Fibroblast of lung (primary cell): ENCODE results near the gene SGK1. TPM values are rescaled to one million over a fixed set of nuclear protein-coding genes. Genes with fewer than 3 reads are reported as not detected.
"Not testable (repeated sequence)": the region's sequence is repeated elsewhere in the genome, so short reads cannot be mapped to it uniquely, and the experiment has no call there.

Experiments used
- DNase-seq, 2 donors: peaks; one replicate each; pipeline versions ENCODE4 v3.0.0 to v3.0.0-alpha.2; 2010; ENCODE audit warnings: low read depth in 2 of 2
- H2AFZ ChIP-seq: 2 replicates; pipeline ENCODE4 v1.5.1; 2012; ENCODE audit warnings: low read length, control low read depth, inconsistent platforms
- H3K27ac ChIP-seq: 2 replicates; pipeline ENCODE4 v1.5.1; 2011; ENCODE audit warnings: low read length, control low read depth; ENCODE audit not compliant: insufficient read depth
- H3K27me3 ChIP-seq: 2 replicates; pipeline ENCODE4 v1.5.1; 2011; ENCODE audit warnings: mild to moderate bottlenecking, low read length; ENCODE audit not compliant: control insufficient read depth, insufficient read depth
- H3K36me3 ChIP-seq: 2 replicates; pipeline ENCODE4 v1.5.1; 2011; ENCODE audit warnings: low read length; ENCODE audit not compliant: control insufficient read depth, insufficient read depth
- H3K4me1 ChIP-seq: 2 replicates; pipeline ENCODE4 v1.5.1; 2011; ENCODE audit warnings: low read length; ENCODE audit not compliant: control insufficient read depth, insufficient read depth; ENCODE audit errors: extremely low read depth
- H3K4me2 ChIP-seq: 2 replicates; pipeline ENCODE4 v1.5.1; 2011; ENCODE audit warnings: low read length, control low read depth; ENCODE audit not compliant: insufficient read depth; ENCODE audit errors: extremely low read depth
- H3K4me3 ChIP-seq, 4 experiments: fragments of 200-600 bp in 1 of 4; sonication (generic) in 1 of 4; replicated peaks in 1 of 4; 2 replicates each; pipeline ENCODE4 v1.5.1; 2011 to 2016; ENCODE audit warnings: low read length in 4 of 4, low read depth in 3 of 4, mild to moderate bottlenecking in 3 of 4, control low read depth in 2 of 4, inconsistent platforms in 1 of 4, mixed read lengths in 1 of 4; ENCODE audit not compliant: insufficient read depth in 1 of 4; ENCODE audit errors: control extremely low read depth in 1 of 4
- H3K79me2 ChIP-seq: 2 replicates; pipeline ENCODE4 v1.5.1; 2012; ENCODE audit warnings: mild to moderate bottlenecking, low read length, inconsistent platforms; ENCODE audit not compliant: control insufficient read depth, insufficient read depth
- H3K9ac ChIP-seq: 2 replicates; pipeline ENCODE4 v1.5.1; 2011; ENCODE audit warnings: mild to moderate bottlenecking, low read length, control low read depth; ENCODE audit not compliant: insufficient read depth
- H3K9me3 ChIP-seq: 2 replicates; pipeline ENCODE4 v1.5.1; 2012; ENCODE audit warnings: low read depth, low read length; ENCODE audit not compliant: control insufficient read depth, insufficient read depth
- H4K20me1 ChIP-seq: 2 replicates; pipeline ENCODE4 v1.5.1; 2011; ENCODE audit warnings: low read length; ENCODE audit not compliant: control insufficient read depth, insufficient read depth; ENCODE audit errors: extremely low read depth
- EZH2 ChIP-seq: IDR thresholded peaks from 2 replicates; pipeline ENCODE4 v1.5.1; 2012; ENCODE audit warnings: low read length, control low read depth, mild to moderate bottlenecking; ENCODE audit errors: missing control alignments
- polyA plus RNA-seq, 2 donors: library from polyadenylated mRNA; depleted of rRNA in 1 of 2; stranded (reverse) in 1 of 2; unstranded in 1 of 2; fragments of >200 nt; gene quantifications; 2 replicates each; pipeline ENCODE4 v1.2.1, GENCODE V29; 2011 to 2012; ENCODE audit warnings: missing spikeins in 1 of 2
- total RNA-seq: library from RNA; depleted of rRNA; stranded (reverse); fragments of >200 nt; gene quantifications from 2 replicates; pipeline ENCODE4 v1.2.1, GENCODE V29; 2014
- TF ChIP-seq, protein P1 (sequence below), 2 donors: IDR thresholded peaks in 1 of 2; conservative IDR thresholded peaks in 1 of 2; 1 replicate in 1 of 2; 2 replicates in 1 of 2; pipeline ENCODE4 v1.5.1; 2011 to 2012; ENCODE audit warnings: low read length in 2 of 2, control low read depth in 1 of 2, inconsistent platforms in 1 of 2, low read depth in 1 of 2, mild to moderate bottlenecking in 1 of 2

SGK1 gene
- total and polyA plus RNA-seq, 2 donors (not counting 1 experiment from before 2014, with no cell fraction given), result 132 to 154 TPM

DNA sequence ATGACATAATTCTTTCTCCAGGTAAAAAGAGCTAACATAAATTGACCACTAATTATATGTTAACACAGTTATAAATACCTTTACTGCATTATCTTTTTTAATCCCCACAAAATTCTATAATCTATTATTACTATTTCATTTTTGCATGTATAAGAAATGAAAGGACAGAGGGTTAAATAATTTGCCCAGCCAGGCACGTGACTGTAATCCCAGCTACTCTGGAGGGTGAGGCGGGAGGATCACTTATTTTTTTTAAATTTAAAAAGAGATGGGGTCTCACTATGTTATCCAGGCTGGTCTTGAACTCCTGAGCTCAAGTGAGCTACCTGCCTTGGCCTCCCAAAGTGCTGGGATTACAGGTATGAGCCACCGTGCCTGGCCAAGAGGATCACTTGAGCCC, 121.9 kb downstream of the SGK1 start:
- Histone ChIP-seq H3K27me3 (no peaks in the 10 kb centered on the region), H3K4me2 (no peak overlapping the region), H2AFZ (no peak overlapping the region), H3K36me3 (no peaks in the 10 kb centered on the region), H3K4me3 (no peak overlapping the region), H4K20me1 (no peaks in the 10 kb centered on the region), H3K79me2 (no peaks in the 10 kb centered on the region), H3K4me1 (no peaks in the 10 kb centered on the region), H3K9ac (no peak overlapping the region), H3K9me3 (no peaks in the 10 kb centered on the region), H3K27ac (no peak overlapping the region)
- DNase-seq, result no peak
- TF ChIP-seq EZH2, result no peak
- TF ChIP-seq, protein P1, sequence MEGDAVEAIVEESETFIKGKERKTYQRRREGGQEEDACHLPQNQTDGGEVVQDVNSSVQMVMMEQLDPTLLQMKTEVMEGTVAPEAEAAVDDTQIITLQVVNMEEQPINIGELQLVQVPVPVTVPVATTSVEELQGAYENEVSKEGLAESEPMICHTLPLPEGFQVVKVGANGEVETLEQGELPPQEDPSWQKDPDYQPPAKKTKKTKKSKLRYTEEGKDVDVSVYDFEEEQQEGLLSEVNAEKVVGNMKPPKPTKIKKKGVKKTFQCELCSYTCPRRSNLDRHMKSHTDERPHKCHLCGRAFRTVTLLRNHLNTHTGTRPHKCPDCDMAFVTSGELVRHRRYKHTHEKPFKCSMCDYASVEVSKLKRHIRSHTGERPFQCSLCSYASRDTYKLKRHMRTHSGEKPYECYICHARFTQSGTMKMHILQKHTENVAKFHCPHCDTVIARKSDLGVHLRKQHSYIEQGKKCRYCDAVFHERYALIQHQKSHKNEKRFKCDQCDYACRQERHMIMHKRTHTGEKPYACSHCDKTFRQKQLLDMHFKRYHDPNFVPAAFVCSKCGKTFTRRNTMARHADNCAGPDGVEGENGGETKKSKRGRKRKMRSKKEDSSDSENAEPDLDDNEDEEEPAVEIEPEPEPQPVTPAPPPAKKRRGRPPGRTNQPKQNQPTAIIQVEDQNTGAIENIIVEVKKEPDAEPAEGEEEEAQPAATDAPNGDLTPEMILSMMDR (conservative IDR thresholded peaks at IDR 0.05 in 1 of 2, IDR thresholded peaks at IDR 0.05 in 1 of 2; ENCODE audit: low read depth in 1 of 2, low read length in 2 of 2), result no peak

DNA sequence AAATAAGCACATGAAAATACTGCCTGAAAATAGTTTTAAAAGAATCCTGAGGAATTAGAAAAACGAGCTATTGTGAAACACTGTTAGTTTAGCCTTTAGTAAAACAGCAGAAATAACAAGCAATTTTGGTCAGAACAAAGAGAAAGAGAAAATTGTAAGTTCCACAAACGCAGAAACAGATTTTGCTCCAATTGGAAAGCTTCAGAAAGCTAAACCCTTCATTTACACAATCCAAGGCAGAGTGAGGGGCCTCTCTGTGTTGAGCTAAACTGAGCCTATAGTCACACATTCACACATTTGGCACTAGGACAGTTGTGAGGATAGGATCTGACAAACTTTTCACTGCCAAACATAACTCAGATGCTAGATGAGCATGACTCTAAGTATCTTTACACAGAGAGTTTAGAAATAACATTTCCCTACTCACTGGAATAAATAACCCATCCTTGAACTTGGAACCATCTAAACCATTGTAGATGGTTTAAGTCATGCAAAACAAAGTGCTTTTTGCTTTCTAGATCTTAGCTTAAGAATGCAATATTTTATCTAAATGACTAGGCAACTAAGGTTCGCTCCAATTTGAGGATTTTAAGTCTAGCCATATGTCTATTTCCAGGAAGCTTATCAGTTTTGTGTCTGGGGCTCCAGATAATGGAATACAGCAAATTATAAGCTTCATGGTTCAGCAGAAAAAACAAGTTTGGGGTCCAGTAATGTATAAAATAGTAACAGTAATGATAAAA, 122.6 kb downstream of the SGK1 start:
- no peaks in the 10 kb centered on the region for H3K27me3 ChIP-seq
- no peaks in the 10 kb centered on the region for H4K20me1 ChIP-seq
- no peak for TF ChIP-seq EZH2
- TF ChIP-seq, protein P1 (conservative IDR thresholded peaks at IDR 0.05 in 1 of 2, IDR thresholded peaks at IDR 0.05 in 1 of 2; ENCODE audit: low read depth in 1 of 2, low read length in 2 of 2), result no peak
- H3K36me3 ChIP-seq, result no peaks in the 10 kb centered on the region
- H3K4me3 ChIP-seq, result no peak overlapping the region
- no peak overlapping the region for H3K27ac ChIP-seq
- peak; percentile 46 to 69 for DNase-seq
- H2AFZ ChIP-seq, result peak overlapping the region; percentile 47
- H3K9me3 ChIP-seq, result no peaks in the 10 kb centered on the region
- no peaks in the 10 kb centered on the region for H3K79me2 ChIP-seq
- H3K9ac ChIP-seq, result no peak overlapping the region
- H3K4me2 ChIP-seq, result no peak overlapping the region
- no peaks in the 10 kb centered on the region for H3K4me1 ChIP-seq

DNA sequence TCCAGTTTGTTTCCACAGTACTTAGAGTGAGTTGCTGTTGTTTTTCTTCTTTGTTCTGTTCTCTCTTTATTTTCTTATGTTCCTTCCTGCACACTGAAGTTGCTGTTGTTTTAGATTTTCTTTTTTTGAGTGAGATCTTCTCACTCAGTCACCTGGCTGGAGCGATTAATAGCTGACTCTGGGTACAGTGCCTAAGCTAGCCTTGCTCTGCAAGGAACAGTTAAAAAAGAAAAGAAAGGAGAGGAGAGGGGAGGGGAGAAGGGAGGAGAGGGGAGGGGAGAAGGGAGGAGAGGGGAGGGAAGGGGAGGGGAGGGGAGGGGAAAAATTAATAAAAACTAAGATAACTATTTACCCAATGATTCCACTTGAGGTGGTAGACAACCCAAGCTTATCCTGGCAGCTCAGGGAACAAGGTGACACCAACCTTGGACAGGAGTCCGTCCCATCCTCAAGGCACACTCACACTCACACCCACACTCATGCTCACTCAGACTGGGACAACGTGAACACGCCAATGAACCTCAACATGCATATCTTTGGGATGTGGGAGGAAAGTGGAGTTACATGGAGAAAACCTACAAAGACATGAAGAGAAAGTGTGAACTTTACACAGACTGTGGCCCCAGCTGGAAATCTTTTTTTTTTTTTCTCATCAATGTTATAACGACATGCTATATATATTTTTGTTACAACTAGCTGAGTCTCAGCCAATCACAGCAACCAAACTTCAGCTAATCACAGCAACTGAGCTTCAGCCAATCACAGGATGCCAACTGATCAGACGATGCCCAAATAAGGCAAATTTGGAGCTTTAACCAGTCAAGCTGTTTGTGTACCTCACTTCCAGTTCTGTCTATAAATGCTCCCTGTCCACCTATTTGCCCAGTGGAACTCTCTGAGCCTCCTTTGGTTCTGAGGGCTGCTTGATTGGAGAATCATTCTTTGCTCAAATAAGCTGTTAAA, 124.1 kb downstream of the SGK1 start:
- Histone ChIP-seq H3K79me2 (no peaks in the 10 kb centered on the region), H3K36me3 (no peaks in the 10 kb centered on the region), H3K9ac (no peak overlapping the region), H3K4me1 (no peaks in the 10 kb centered on the region), H3K9me3 (no peaks in the 10 kb centered on the region), H3K4me2 (no peak overlapping the region), H3K27me3 (no peaks in the 10 kb centered on the region), H3K4me3 (no peak overlapping the region), H2AFZ (no peak overlapping the region), H4K20me1 (no peaks in the 10 kb centered on the region), H3K27ac (no peak overlapping the region)
- TF ChIP-seq EZH2, result no peak
- TF ChIP-seq, protein P1 (conservative IDR thresholded peaks at IDR 0.05 in 1 of 2, IDR thresholded peaks at IDR 0.05 in 1 of 2; ENCODE audit: low read depth in 1 of 2, low read length in 2 of 2), result no peak
- no peak for DNase-seq

DNA sequence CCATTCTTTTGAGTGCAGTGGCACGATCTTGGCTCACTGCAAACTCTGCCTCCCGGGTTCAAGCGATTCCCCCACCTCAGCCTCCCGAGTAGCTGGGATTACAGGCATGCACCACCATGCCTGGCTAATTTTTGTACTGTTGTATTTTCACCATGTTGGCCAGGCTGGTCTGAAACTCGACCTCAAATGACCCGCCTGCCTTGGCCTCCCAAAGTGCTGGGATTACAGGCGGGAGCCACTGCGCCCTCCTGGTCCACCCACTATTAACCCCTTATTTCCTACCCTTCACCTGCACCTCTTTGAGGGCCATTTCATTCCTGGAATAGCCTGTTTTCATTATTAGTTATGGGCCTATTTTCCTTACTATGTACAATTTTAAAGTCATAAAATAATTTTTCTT, 125.3 kb downstream of the SGK1 start:
- not testable (repeated sequence) for H3K9ac ChIP-seq, H2AFZ ChIP-seq, H3K4me1 ChIP-seq, H3K27ac ChIP-seq, H3K36me3 ChIP-seq, H4K20me1 ChIP-seq, H3K27me3 ChIP-seq, H3K9me3 ChIP-seq, H3K4me3 ChIP-seq, H3K79me2 ChIP-seq, H3K4me2 ChIP-seq, DNase-seq
